Upper lobe of left lung (tissue), 6 donors: ENCODE results near the gene HOXC13. TPM values are rescaled to one million over a fixed set of nuclear protein-coding genes. Genes with fewer than 3 reads are reported as not detected.

Experiments
- ATAC-seq, 2 donors: fragments of 200-7000 bp; cut with Tn5 transposase; one replicate each; pipeline ENCODE4 v1.9.1; 2022; ENCODE audit warnings: mild to moderate bottlenecking in 2 of 2, moderate library complexity in 2 of 2; ENCODE audit not compliant: low FRiP score in 2 of 2
- DNase-seq, 2 donors: peaks; one replicate each; pipeline ENCODE4 v3.0.0-alpha.2; 2019 to 2020
- H3K27ac ChIP-seq, 4 donors: fragments of 200-600 bp; sonication (generic); one replicate each; pipeline ENCODE4 v1.5.1; 2016 to 2019
- H3K27me3 ChIP-seq, 4 donors: fragments of 200-600 bp; sonication (generic); one replicate each; pipeline ENCODE4 v1.5.1; 2017 to 2019
- H3K36me3 ChIP-seq, 4 donors: fragments of 200-600 bp; sonication (generic); one replicate each; pipeline ENCODE4 v1.5.1; 2016 to 2019
- H3K4me1 ChIP-seq, 4 donors: fragments of 200-600 bp; sonication (generic); one replicate each; pipeline ENCODE4 v1.5.1; 2018 to 2019
- H3K4me3 ChIP-seq, 4 donors: fragments of 200-600 bp; sonication (generic); one replicate each; pipeline ENCODE4 v1.5.1; 2017 to 2019; ENCODE audit warnings: mild to moderate bottlenecking in 2 of 4, moderate library complexity in 1 of 4
- H3K9me3 ChIP-seq, 4 donors: fragments of 200-600 bp; sonication (generic); one replicate each; pipeline ENCODE4 v1.5.1; 2018 to 2019
- CTCF ChIP-seq, 6 experiments: fragments of 450-650 bp in 4 of 6; fragments of 200-600 bp in 2 of 6; sonication (generic) in 2 of 6; IDR thresholded peaks; one replicate each; pipeline ENCODE4 v1.5.1; 2016 to 2019; ENCODE audit warnings: antibody characterized with exemption in 6 of 6
- EP300 ChIP-seq, 4 donors: sonication (generic); formaldehyde crosslinking; IDR thresholded peaks; one replicate each; pipeline ENCODE4 v1.5.1; 2017; ENCODE audit warnings: antibody characterized with exemption in 4 of 4, control low read depth in 2 of 4
- POLR2A ChIP-seq, 4 donors: fragments of 450-650 bp; IDR thresholded peaks; one replicate each; pipeline ENCODE4 v1.5.1; 2016 to 2017; ENCODE audit warnings: antibody characterized with exemption in 4 of 4, mild to moderate bottlenecking in 2 of 4
- POLR2AphosphoS5 ChIP-seq, 2 donors: sonication (generic); formaldehyde crosslinking; IDR thresholded peaks; one replicate each; pipeline ENCODE4 v1.5.1; 2017; ENCODE audit warnings: antibody characterized with exemption in 2 of 2
- WGBS, 2 donors: methylation state at CpG; one replicate each; pipeline ENCODE4 v1.1.5; 2017 to 2018; 5-methylcytosine and 5-hydroxymethylcytosine counted together
- total RNA-seq, 6 donors: library from RNA; depleted of rRNA in 4 of 6; stranded (reverse); fragments of >200 nt in 4 of 6; gene quantifications; one replicate each; pipeline versions ENCODE4 v1.1.0 to v1.2.1, GENCODE V29; 2016 to 2021
- donor health status: DM: no; HTN: no; CAD: no; lungs with moderate emphysema.
- donor health status: DM: no; HTN: yes; CAD: no; lungs with severe emphysema.

The HOXC13 gene
- total RNA-seq, 6 donors from 2014 or later, result not detected

- TF ChIP-seq EP300 (IDR thresholded peaks at IDR 0.05) (no peak), CTCF (IDR thresholded peaks at IDR 0.05) (no peak), POLR2A (IDR thresholded peaks at IDR 0.05) (no peak), POLR2AphosphoS5 (IDR thresholded peaks at IDR 0.05) (no peak)
- H3K27me3 ChIP-seq, result peaks cover 0 to 91% (median 60%) of the 10 kb centered on the region in 4 donors
- no peak overlapping the region for H3K4me3 ChIP-seq
- ATAC-seq (no peak), DNase-seq (peak in 1 of 2 donors; percentile 79)
- no peak overlapping the region for H3K27ac ChIP-seq
- no peaks in the 10 kb centered on the region for H3K36me3 ChIP-seq
- 7 to 16% methylated on average over 8 to 50 of the region's 86 CpGs for WGBS, 2 donors
- peaks cover 0 to 33% (median 3%) of the 10 kb centered on the region in 4 donors for H3K4me1 ChIP-seq
- no peaks in the 10 kb centered on the region for H3K9me3 ChIP-seq
Measured at GRCh38 chr12:53955036-53955775, 16.6 kb downstream of the HOXC13 start.

- H3K4me1 ChIP-seq, result peaks cover 0 to 36% (median 5%) of the 10 kb centered on the region in 4 donors
- H3K27ac ChIP-seq, result no peak overlapping the region
- TF ChIP-seq POLR2AphosphoS5 (IDR thresholded peaks at IDR 0.05) (no peak), POLR2A (IDR thresholded peaks at IDR 0.05) (no peak), CTCF (IDR thresholded peaks at IDR 0.05) (no peak), EP300 (IDR thresholded peaks at IDR 0.05) (no peak)
- ATAC-seq (no peak), DNase-seq (no peak)
- H3K9me3 ChIP-seq, result no peaks in the 10 kb centered on the region
- no peaks in the 10 kb centered on the region for H3K36me3 ChIP-seq
- H3K4me3 ChIP-seq, result no peak overlapping the region
- peaks cover 0 to 93% (median 57%) of the 10 kb centered on the region in 4 donors for H3K27me3 ChIP-seq
- WGBS, 2 donors, result 9 to 11% methylated on average over 10 of the region's 10 CpGs
Measured at GRCh38 chr12:53955776-53956250, 17.2 kb downstream of the HOXC13 start.

GRCh38 chr12:53956251-53956887 lies 17.7 kb downstream of the HOXC13 start:
- Histone ChIP-seq H3K27ac (no peak overlapping the region), H3K9me3 (no peaks in the 10 kb centered on the region), H3K36me3 (no peaks in the 10 kb centered on the region), H3K27me3 (peaks cover 0 to 93% (median 56%) of the 10 kb centered on the region in 4 donors), H3K4me1 (peaks cover 0 to 36% (median 5%) of the 10 kb centered on the region in 4 donors), H3K4me3 (no peak overlapping the region)
- TF ChIP-seq CTCF (IDR thresholded peaks at IDR 0.05) (no peak), EP300 (IDR thresholded peaks at IDR 0.05) (no peak), POLR2AphosphoS5 (IDR thresholded peaks at IDR 0.05) (no peak), POLR2A (IDR thresholded peaks at IDR 0.05) (no peak)
- 11 to 12% methylated on average over 18 to 25 of the region's 25 CpGs for WGBS, 2 donors
- ATAC-seq, result peak in 1 of 2 donors; percentile 11
- DNase-seq, result no peak

- WGBS, 2 donors, result 10 to 15% methylated on average over 3 to 10 of the region's 11 CpGs
- Histone ChIP-seq H3K4me3 (no peak overlapping the region), H3K27ac (no peak overlapping the region), H3K36me3 (no peaks in the 10 kb centered on the region), H3K4me1 (peaks cover 0 to 31% (median 5%) of the 10 kb centered on the region in 4 donors), H3K9me3 (no peaks in the 10 kb centered on the region), H3K27me3 (peaks cover 0 to 93% (median 54%) of the 10 kb centered on the region in 4 donors)
- TF ChIP-seq CTCF (IDR thresholded peaks at IDR 0.05) (no peak), EP300 (IDR thresholded peaks at IDR 0.05) (no peak), POLR2AphosphoS5 (IDR thresholded peaks at IDR 0.05) (no peak), POLR2A (IDR thresholded peaks at IDR 0.05) (no peak)
- ATAC-seq (no peak), DNase-seq (no peak)
Measured at GRCh38 chr12:53956914-53957536, 18.4 kb downstream of the HOXC13 start.
